ENCODE results near the gene FHOD1. TPM values are rescaled to one million over a fixed set of nuclear protein-coding genes. Genes with fewer than 3 reads are reported as not detected.

The FHOD1 gene
- total RNA-seq, 1 donor from 2014 or later: 50.4 TPM

- CTCF ChIA-PET: no interaction called here
Observed at GRCh38 chr16:67191411-67191994, 55.8 kb downstream of the FHOD1 start.

GRCh38 chr16:67190448-67191399, 56.6 kb downstream of the FHOD1 start:
- Mint-ChIP-seq H3K4me1 (peaks cover 27% of the 10 kb centered on the region), H3K27ac (no peak overlapping the region), H3K4me3 (peak overlapping the region; percentile 87), H3K9me3 (no peaks in the 10 kb centered on the region), H3K27me3 (peaks cover 3% of the 10 kb centered on the region), H3K36me3 (ENCODE audit: low read depth) (peaks cover 24% of the 10 kb centered on the region)
- ChIA-PET POLR2A (no interaction called here), CTCF (no interaction called here)
- TF ChIP-seq CTCF (IDR thresholded peaks at IDR 0.05): no peak
- DNase-seq (no peak), ATAC-seq (ENCODE audit: low read depth) (no peak)
- intact Hi-C loops (cut with micrococcal nuclease): no loop called here

More at GRCh38 chr16:67191411-67191994, 55.8 kb downstream of the FHOD1 start:
- peak overlapping the region; percentile 87 for H3K4me3 Mint-ChIP-seq
- H3K9me3 Mint-ChIP-seq: no peaks in the 10 kb centered on the region
- POLR2A ChIA-PET: interaction anchor here (1.3 to 1.7 kb wide), 2 partner anchors 7 to 35 kb away, joined by 4 to 13 read pairs; partner anchors contain the start of gene TMEM208
- no peak for TF ChIP-seq CTCF (IDR thresholded peaks at IDR 0.05)
- no peak for DNase-seq
- peaks cover 32% of the 10 kb centered on the region for H3K36me3 Mint-ChIP-seq (ENCODE audit: low read depth)
- no peak for ATAC-seq (ENCODE audit: low read depth)
- H3K27ac Mint-ChIP-seq: peak overlapping the region; percentile 70
- H3K4me1 Mint-ChIP-seq: peaks cover 29% of the 10 kb centered on the region
- H3K27me3 Mint-ChIP-seq: peaks cover 3% of the 10 kb centered on the region
- intact Hi-C loops (cut with micrococcal nuclease): no loop called here

- ChIA-PET CTCF (no interaction called here), POLR2A (no interaction called here)
- no peak for TF ChIP-seq CTCF (IDR thresholded peaks at IDR 0.05)
- H3K27me3 Mint-ChIP-seq: peaks cover 8% of the 10 kb centered on the region
- H3K9me3 Mint-ChIP-seq: no peaks in the 10 kb centered on the region
- peaks cover 18% of the 10 kb centered on the region for H3K36me3 Mint-ChIP-seq (ENCODE audit: low read depth)
- ATAC-seq (ENCODE audit: low read depth): no peak
- H3K4me3 Mint-ChIP-seq: no peak within 1 kb of the TSS
- no peak for DNase-seq
- intact Hi-C loops (cut with micrococcal nuclease): no loop called here
- peaks cover 34% of the 10 kb centered on the region for H3K4me1 Mint-ChIP-seq
- H3K27ac Mint-ChIP-seq: no peak within 1 kb of the TSS
Observed at GRCh38 chr16:67190041-67190440, 57.2 kb downstream of the FHOD1 start, which contains the start of gene EXOC3L1. TSS of gene EXOC3L1 (minus strand) at chr16:67190136. CDS start at chr16:67189676, 460 bp downstream.

- intact Hi-C loops (cut with micrococcal nuclease): no loop called here
- Mint-ChIP-seq H3K27me3 (peaks cover 8% of the 10 kb centered on the region), H3K27ac (no peak overlapping the region), H3K4me1 (peaks cover 36% of the 10 kb centered on the region), H3K9me3 (no peaks in the 10 kb centered on the region), H3K4me3 (no peak overlapping the region), H3K36me3 (ENCODE audit: low read depth) (peaks cover 7% of the 10 kb centered on the region)
- ATAC-seq (ENCODE audit: low read depth) (no peak), DNase-seq (no peak)
- TF ChIP-seq CTCF (IDR thresholded peaks at IDR 0.05): no peak
- ChIA-PET CTCF (no interaction called here), POLR2A (no interaction called here)
Observed at GRCh38 chr16:67188798-67189197, 58.5 kb downstream of the FHOD1 start.

- no peak for TF ChIP-seq CTCF (IDR thresholded peaks at IDR 0.05)
Observed at GRCh38 chr16:67188323-67188722, 59.0 kb downstream of the FHOD1 start.

More at GRCh38 chr16:67188323-67188722, 59.0 kb downstream of the FHOD1 start:
- Mint-ChIP-seq H3K4me3 (no peak overlapping the region), H3K27ac (no peak overlapping the region), H3K9me3 (no peaks in the 10 kb centered on the region), H3K27me3 (peaks cover 8% of the 10 kb centered on the region), H3K4me1 (peaks cover 32% of the 10 kb centered on the region), H3K36me3 (ENCODE audit: low read depth) (peaks cover 3% of the 10 kb centered on the region)
- DNase-seq (no peak), ATAC-seq (ENCODE audit: low read depth) (no peak)
- intact Hi-C loops (cut with micrococcal nuclease): no loop called here
- POLR2A ChIA-PET: no interaction called here
- CTCF ChIA-PET: no interaction called here

Data from activated B cell treated with CpG ODN at 0.5 μM for 24 hours (primary cell).